HTERT RPE-1 (cell line): ENCODE results near the gene RAB40C.

Experiments
- in situ Hi-C: fragments of 300-500 bp; cut with MboI; formaldehyde crosslinking; loops from 4 replicates; pipeline ENCODE4 v1.14.3; 2020; ENCODE audit warnings: low sequenced_read_pairs

The RAB40C gene

GRCh38 chr16:608019-608418 is 18.2 kb downstream of the RAB40C start:
- in situ Hi-C loops = no loop called here

- in situ Hi-C loops = no loop called here
These were observed 19.4 kb downstream of the RAB40C start for GRCh38 chr16:609316-609715.

- in situ Hi-C loops = no loop called here
These were observed 20.1 kb downstream of the RAB40C start for GRCh38 chr16:609984-610383.

- in situ Hi-C loops = no loop called here
These were observed 20.9 kb downstream of the RAB40C start for GRCh38 chr16:610513-611381.

GRCh38 chr16:615122-615521 is 25.3 kb downstream of the RAB40C start:
- in situ Hi-C loops = no loop called here

- in situ Hi-C loops = no loop called here
These were observed 27.1 kb downstream of the RAB40C start for GRCh38 chr16:616733-617586.

- in situ Hi-C loops = no loop called here
These were observed 28.0 kb downstream of the RAB40C start for GRCh38 chr16:617855-618254.

GRCh38 chr16:619476-620100 is 29.7 kb downstream of the RAB40C start:
- in situ Hi-C loops = no loop called here

GRCh38 chr16:620700-621525 is 31.0 kb downstream of the RAB40C start:
- in situ Hi-C loops = no loop called here

- in situ Hi-C loops = no loop called here
These were observed 31.8 kb downstream of the RAB40C start for GRCh38 chr16:621526-622105.

- in situ Hi-C loops = no loop called here
These were observed 33.0 kb downstream of the RAB40C start for GRCh38 chr16:622920-623280.

- in situ Hi-C loops = no loop called here
These were observed 34.7 kb downstream of the RAB40C start for GRCh38 chr16:624526-625070.

GRCh38 chr16:625117-625976 is 35.5 kb downstream of the RAB40C start:
- in situ Hi-C loops = no loop called here

GRCh38 chr16:625977-626765 is 36.3 kb downstream of the RAB40C start:
- in situ Hi-C loops = no loop called here

GRCh38 chr16:626787-627453 is 37.1 kb downstream of the RAB40C start:
- in situ Hi-C loops = no loop called here

- in situ Hi-C loops = no loop called here
These were observed 37.8 kb downstream of the RAB40C start for GRCh38 chr16:627454-628239.
